Activated naive CD4-positive, alpha-beta T cell treated with anti-CD3 and anti-CD28 coated beads, Interleukin-2, amount 50 U/mL, for 72 hours (primary cell): Measurements from ENCODE around the gene FBXL2. TPM values are rescaled to one million over a fixed set of nuclear protein-coding genes. Genes with fewer than 3 reads are reported as not detected.
A peak's percentile ranks its signal among the peaks of the same experiment; 100 is the strongest.

Experiments used
- ATAC-seq, 2 donors: fragments of 150-1000 bp; cut with Tn5 transposase; 2 replicates each; pipeline ENCODE4 v1.10.0; 2021; ENCODE audit warnings: mild to moderate bottlenecking in 2 of 2, moderate library complexity in 2 of 2
- DNase-seq, 2 donors: peaks; one replicate each; pipeline ENCODE4 v3.0.0; 2021 to 2022; ENCODE audit warnings: low spot score in 2 of 2
- H3K27ac Mint-ChIP-seq, 2 donors: one replicate each; pipeline ENCODE4 v1.8.0; 2022; ENCODE audit warnings: mild to moderate bottlenecking in 2 of 2, mixed read lengths in 2 of 2
- H3K36me3 Mint-ChIP-seq, 2 donors: one replicate each; pipeline ENCODE4 v1.8.0; 2022; ENCODE audit warnings: mixed read lengths in 2 of 2
- H3K9me3 Mint-ChIP-seq, 2 donors: one replicate each; pipeline ENCODE4 v1.8.0; 2022; ENCODE audit warnings: mixed read lengths in 2 of 2
- total RNA-seq, 2 donors: library from RNA; stranded (reverse); gene quantifications; one replicate each; pipeline ENCODE4 v1.2.3, GENCODE V29; 2022

Gene FBXL2
- total RNA-seq, 2 donors from 2014 or later: not detected

GRCh38 chr3:33430061-33430460 lies 152.8 kb downstream of the FBXL2 start:
- Mint-ChIP-seq H3K9me3 (no peaks in the 10 kb centered on the region), H3K27ac (peak overlapping the region; percentile 68 to 80), H3K36me3 (no peaks in the 10 kb centered on the region)
- DNase-seq (no peak), ATAC-seq (peak in 1 of 2 donors; percentile 23)

GRCh38 chr3:33430571-33430970 lies 153.3 kb downstream of the FBXL2 start:
- Mint-ChIP-seq H3K36me3 (no peaks in the 10 kb centered on the region), H3K27ac (peak overlapping the region; percentile 68 to 80), H3K9me3 (no peaks in the 10 kb centered on the region)
- no peak for ATAC-seq
- no peak for DNase-seq

GRCh38 chr3:33433843-33434242 lies 156.6 kb downstream of the FBXL2 start:
- DNase-seq (no peak), ATAC-seq (no peak)
- H3K36me3 Mint-ChIP-seq: peaks cover 5 to 9% of the 10 kb centered on the region in 2 donors
- H3K9me3 Mint-ChIP-seq: no peaks in the 10 kb centered on the region
- H3K27ac Mint-ChIP-seq: no peak overlapping the region

Other genes starting within 250 kb of the FBXL2 start
- gene GLB1, start 180.3 kb upstream of the FBXL2 start, total RNA-seq: 10 to 100 TPM; 28.9 to 60.2 TPM
- gene TMPPE, start 180.3 kb upstream of the FBXL2 start, total RNA-seq: 1 to 10 TPM; 3.6 to 9.5 TPM
- 10 to 100 TPM; 44.1 to 66.6 TPM for gene CRTAP, start 163.4 kb upstream of the FBXL2 start, total RNA-seq
- not detected for gene SUSD5, start 58.6 kb upstream of the FBXL2 start, total RNA-seq
- gene UBP1, start 163.0 kb downstream of the FBXL2 start, total RNA-seq: 10 to 100 TPM; 49.7 to 57.6 TPM